Loucy (cell line): ENCODE measurements around the gene DNAH14.

Source experiments
- H2AFZ ChIP-seq: fragments of 200-600 bp; sonication (generic); 2 replicates; pipeline ENCODE4 v1.6.0; 2016; ENCODE audit warnings: antibody characterized with exemption, mild to moderate bottlenecking, low read length, moderate library complexity
- H3F3A ChIP-seq: fragments of 200-600 bp; 2 replicates; pipeline ENCODE4 v1.6.0; 2016; ENCODE audit warnings: antibody characterized with exemption, low read depth, mild to moderate bottlenecking
- H3K27me3 ChIP-seq: fragments of 200-600 bp; sonication (generic); 2 replicates; pipeline ENCODE4 v1.6.1; 2014; ENCODE audit warnings: low read length, mild to moderate bottlenecking; ENCODE audit not compliant: insufficient read depth, poor library complexity, severe bottlenecking
- H3K36me3 ChIP-seq: fragments of 200-600 bp; sonication (generic); 2 replicates; pipeline ENCODE4 v1.6.1; 2016; ENCODE audit warnings: low read length; ENCODE audit not compliant: insufficient read depth
- H3K4me1 ChIP-seq: fragments of 200-600 bp; sonication (generic); 2 replicates; pipeline ENCODE4 v1.5.1; 2014; ENCODE audit warnings: low read length, mild to moderate bottlenecking; ENCODE audit not compliant: insufficient read depth, poor library complexity, severe bottlenecking
- H3K4me2 ChIP-seq: fragments of 200-600 bp; sonication (generic); 2 replicates; pipeline ENCODE4 v1.6.0; 2014; ENCODE audit warnings: antibody characterized with exemption, low read length, low read depth, mild to moderate bottlenecking; ENCODE audit not compliant: poor library complexity, severe bottlenecking
- H3K4me3 ChIP-seq: fragments of 200-600 bp; sonication (generic); 2 replicates; pipeline ENCODE4 v1.5.1; 2014; ENCODE audit warnings: low read length, mild to moderate bottlenecking, mixed read lengths; ENCODE audit not compliant: poor library complexity, severe bottlenecking
- H3K79me2 ChIP-seq: fragments of 200-600 bp; sonication (generic); 2 replicates; pipeline ENCODE4 v1.6.1; 2014; ENCODE audit warnings: low read length; ENCODE audit not compliant: insufficient read depth
- H3K9ac ChIP-seq: fragments of 200-600 bp; sonication (generic); 2 replicates; pipeline ENCODE4 v1.6.0; 2014; ENCODE audit warnings: mild to moderate bottlenecking, low read depth, low read length, moderate library complexity; ENCODE audit not compliant: poor library complexity, severe bottlenecking
- H3K9me2 ChIP-seq: fragments of 200-600 bp; sonication (generic); replicated peaks from 2 replicates; pipeline ENCODE4 v1.6.1; 2016; ENCODE audit warnings: low read depth, low read length, mixed read lengths
- H3K9me3 ChIP-seq: fragments of 200-600 bp; sonication (generic); 2 replicates; pipeline ENCODE4 v1.6.1; 2014; ENCODE audit warnings: mild to moderate bottlenecking, antibody characterized with exemption, low read length, low read depth; ENCODE audit not compliant: insufficient read depth
- H4K20me1 ChIP-seq: fragments of 200-600 bp; sonication (generic); 2 replicates; pipeline ENCODE4 v1.6.0; 2014; ENCODE audit warnings: antibody characterized with exemption, low read length, mild to moderate bottlenecking; ENCODE audit not compliant: insufficient read depth, poor library complexity, severe bottlenecking
- CTCF ChIP-seq: fragments of 200-600 bp; sonication (generic); conservative IDR thresholded peaks from 2 replicates; pipeline ENCODE4 v1.5.1; 2014; ENCODE audit warnings: mild to moderate bottlenecking, antibody characterized with exemption, low read length
- EZH2phosphoT487 ChIP-seq: fragments of 200-600 bp; IDR thresholded peaks from 2 replicates; pipeline ENCODE4 v1.6.1; 2018; ENCODE audit warnings: antibody characterized with exemption, mild to moderate bottlenecking, moderate library complexity, borderline replicate concordance

The DNAH14 gene

GRCh38 chr1:224901087-224901810, 28.2 kb upstream of the DNAH14 start:
- H3K4me2 ChIP-seq: no peak overlapping the region
- H3K4me1 ChIP-seq: no peaks in the 10 kb centered on the region
- H3K36me3 ChIP-seq: no peaks in the 10 kb centered on the region
- no peak for TF ChIP-seq CTCF
- no peak for TF ChIP-seq EZH2phosphoT487
- no peaks in the 10 kb centered on the region for H4K20me1 ChIP-seq
- H3K9me3 ChIP-seq: 0 out of 2 replicates have a peak, but pooled peaks cover 5% of the 10 kb centered on the region
- no peaks in the 10 kb centered on the region for H3F3A ChIP-seq
- no peak overlapping the region for H3K9ac ChIP-seq
- no peaks in the 10 kb centered on the region for H3K79me2 ChIP-seq
- no peaks in the 10 kb centered on the region for H3K27me3 ChIP-seq
- H3K4me3 ChIP-seq: no peak overlapping the region
- no peaks in the 10 kb centered on the region for H3K9me2 ChIP-seq
- H2AFZ ChIP-seq: no peak overlapping the region

- Histone ChIP-seq H3K27me3 (peaks cover 5% of the 10 kb centered on the region), H3K4me1 (no peaks in the 10 kb centered on the region), H3K9ac (no peak overlapping the region), H3K9me3 (no peaks in the 10 kb centered on the region), H3K4me3 (no peak overlapping the region), H3F3A (no peaks in the 10 kb centered on the region), H3K9me2 (no peaks in the 10 kb centered on the region), H3K36me3 (no peaks in the 10 kb centered on the region), H3K4me2 (no peak overlapping the region), H2AFZ (no peak overlapping the region), H4K20me1 (no peaks in the 10 kb centered on the region), H3K79me2 (no peaks in the 10 kb centered on the region)
- TF ChIP-seq CTCF (no peak), EZH2phosphoT487 (no peak)
Observed at GRCh38 chr1:224903955-224904354, 25.5 kb upstream of the DNAH14 start.

DNA sequence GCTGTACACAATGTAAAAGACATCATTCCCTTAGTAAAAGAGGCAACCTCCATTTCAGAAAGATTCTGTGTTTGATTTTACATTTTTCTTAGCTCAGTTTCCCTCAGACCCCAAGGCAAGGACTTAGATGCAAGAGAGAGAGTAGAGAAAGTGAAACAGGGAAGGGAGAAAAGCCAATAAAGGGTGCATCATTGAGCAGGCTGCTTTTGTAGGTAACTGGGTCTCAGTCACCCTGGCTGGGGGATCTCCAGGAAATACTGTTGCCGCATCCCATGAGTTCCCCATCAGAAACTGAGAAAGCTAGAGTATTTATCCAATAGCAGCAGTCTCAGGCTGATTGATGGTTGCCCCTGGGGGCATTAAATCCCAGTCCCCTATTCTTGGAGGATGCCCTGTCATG, 23.1 kb upstream of the DNAH14 start:
- no peaks in the 10 kb centered on the region for H3F3A ChIP-seq
- H3K36me3 ChIP-seq: no peaks in the 10 kb centered on the region
- peaks cover 5% of the 10 kb centered on the region; the same call in 1 of the 2 replicates for H3K9me3 ChIP-seq
- no peaks in the 10 kb centered on the region for H3K79me2 ChIP-seq
- H4K20me1 ChIP-seq: no peaks in the 10 kb centered on the region
- no peak overlapping the region for H2AFZ ChIP-seq
- H3K9ac ChIP-seq: no peak overlapping the region
- H3K27me3 ChIP-seq: peaks cover 5% of the 10 kb centered on the region
- H3K9me2 ChIP-seq: no peaks in the 10 kb centered on the region
- no peaks in the 10 kb centered on the region for H3K4me1 ChIP-seq
- no peak for TF ChIP-seq CTCF
- no peak for TF ChIP-seq EZH2phosphoT487
- H3K4me2 ChIP-seq: no peak overlapping the region
- H3K4me3 ChIP-seq: no peak overlapping the region
